ENCODE measurements around the gene SHROOM3.

SHROOM3 gene

GRCh38 chr4:76630741-76631140 is 195.7 kb downstream of the SHROOM3 start:
- no peak for DNase-seq

GRCh38 chr4:76634220-76634619 is 199.2 kb downstream of the SHROOM3 start:
- no peak for DNase-seq

DNA sequence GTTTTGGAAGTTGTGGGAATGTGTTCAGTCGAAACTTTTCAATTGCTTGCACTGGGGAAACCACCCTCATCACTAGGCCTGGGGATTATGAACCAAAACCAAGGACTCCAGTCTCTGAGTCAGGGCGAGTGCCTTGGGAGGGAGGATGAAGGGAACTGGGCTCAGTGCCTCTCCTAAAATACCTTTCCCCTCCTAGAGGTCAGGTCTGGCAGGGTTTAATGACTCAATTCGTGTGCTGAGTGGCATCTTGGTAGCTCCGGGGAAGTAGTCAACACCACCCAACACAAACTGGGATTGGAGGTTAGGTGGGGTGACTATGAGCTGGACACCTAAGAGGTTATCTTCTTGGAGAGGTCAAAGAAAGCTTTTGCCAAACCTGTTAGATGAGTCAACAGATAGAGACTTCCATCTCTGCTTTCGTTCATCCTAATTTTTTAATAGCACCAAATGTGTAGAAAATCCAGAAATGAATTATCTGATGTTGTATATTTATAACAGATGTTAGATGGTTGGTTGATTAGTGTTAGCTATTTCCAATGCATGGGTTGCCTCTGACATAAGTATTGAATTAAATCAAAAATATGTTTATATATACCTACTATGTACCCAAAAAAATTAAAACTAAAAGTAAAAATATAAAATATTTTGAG is 202.8 kb downstream of the SHROOM3 start:
- DNase-seq = no peak

DNA sequence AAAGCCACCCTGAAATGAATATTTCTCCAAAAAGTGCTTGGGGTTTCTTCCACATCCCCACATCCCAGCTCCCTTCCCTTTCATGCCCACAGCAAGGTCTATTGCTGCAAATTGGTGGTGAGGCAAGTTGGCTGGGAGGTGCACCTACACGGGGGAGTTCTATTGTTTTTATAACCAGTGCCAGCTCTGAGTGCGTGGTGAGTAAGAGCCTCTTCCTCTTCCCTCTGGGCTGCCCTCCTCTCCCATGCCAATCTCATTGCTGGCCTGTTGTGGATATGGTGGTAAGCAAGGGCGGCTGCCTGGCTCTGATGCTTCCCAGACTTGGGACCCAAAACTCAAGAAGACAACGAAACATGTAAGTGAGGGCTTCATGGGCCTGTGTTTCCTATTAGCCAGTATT is 204.3 kb downstream of the SHROOM3 start:
- DNase-seq = no peak

GRCh38 chr4:76640353-76640910 is 205.4 kb downstream of the SHROOM3 start:
- DNase-seq = peak in 1 of 2 donors; percentile 22

- no peak for DNase-seq
Measured at GRCh38 chr4:76641351-76641750, 206.3 kb downstream of the SHROOM3 start.

DNA sequence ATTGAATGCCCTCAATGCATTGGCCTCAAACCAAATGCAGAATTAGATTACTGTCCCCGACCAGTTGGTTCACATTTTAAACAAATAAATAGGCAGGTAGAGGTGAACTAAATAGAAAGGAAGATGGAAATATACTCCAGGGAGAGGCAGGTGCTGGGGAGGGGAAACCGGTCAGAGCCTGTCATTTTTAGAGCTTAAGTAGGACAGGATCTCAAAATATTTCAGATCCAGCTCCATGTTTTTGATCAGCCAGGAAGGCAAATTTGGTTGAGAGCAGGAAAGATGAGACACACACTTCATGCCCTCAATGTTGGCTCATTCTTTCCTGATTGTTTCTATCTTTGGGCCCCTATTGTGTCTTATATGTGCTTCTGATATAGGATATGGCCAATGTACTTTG is 206.7 kb downstream of the SHROOM3 start:
- DNase-seq = no peak

GRCh38 chr4:76644831-76645485 is 209.9 kb downstream of the SHROOM3 start:
- no peak for DNase-seq

DNA sequence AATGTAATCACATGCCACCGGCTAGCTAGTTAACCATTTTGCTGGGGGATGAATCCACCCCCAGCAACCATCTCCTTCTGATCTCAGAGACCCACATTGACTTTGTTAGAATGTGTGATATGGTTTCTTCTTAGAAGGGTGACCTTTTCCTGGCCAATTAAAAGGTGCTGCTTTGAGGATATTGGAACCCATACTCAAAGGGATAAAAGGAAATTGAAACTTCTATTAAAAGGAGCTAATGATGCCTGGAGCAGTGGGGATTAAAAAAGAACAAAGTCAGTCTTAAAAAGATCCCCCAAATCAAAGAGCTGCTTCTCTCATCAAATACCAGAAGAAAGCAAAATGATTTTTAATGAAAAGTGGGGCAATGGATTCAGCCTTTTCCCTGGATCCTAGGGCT is 214.1 kb downstream of the SHROOM3 start:
- DNase-seq = no peak

DNA sequence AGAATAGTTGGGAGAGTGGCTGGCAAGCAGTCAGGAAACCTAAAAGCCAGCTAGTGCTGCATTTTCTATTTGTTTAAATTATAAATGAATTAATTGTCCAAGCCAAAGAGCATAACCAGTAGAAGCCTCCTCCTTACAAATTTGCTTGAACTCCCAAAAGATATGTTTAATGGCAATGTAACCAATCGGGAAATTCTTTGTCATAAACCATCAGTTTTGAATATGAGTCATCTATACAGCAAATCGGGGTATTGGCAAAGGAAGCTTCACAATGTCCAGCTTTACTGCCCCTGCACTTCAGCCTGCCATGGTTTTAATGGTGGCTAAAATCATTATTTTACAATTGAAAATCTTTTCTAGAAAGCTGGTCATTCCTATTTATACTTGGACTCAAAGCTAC is 216.6 kb downstream of the SHROOM3 start:
- no peak for DNase-seq

GRCh38 chr4:76652389-76652788 is 217.4 kb downstream of the SHROOM3 start:
- DNase-seq = no peak

DNA sequence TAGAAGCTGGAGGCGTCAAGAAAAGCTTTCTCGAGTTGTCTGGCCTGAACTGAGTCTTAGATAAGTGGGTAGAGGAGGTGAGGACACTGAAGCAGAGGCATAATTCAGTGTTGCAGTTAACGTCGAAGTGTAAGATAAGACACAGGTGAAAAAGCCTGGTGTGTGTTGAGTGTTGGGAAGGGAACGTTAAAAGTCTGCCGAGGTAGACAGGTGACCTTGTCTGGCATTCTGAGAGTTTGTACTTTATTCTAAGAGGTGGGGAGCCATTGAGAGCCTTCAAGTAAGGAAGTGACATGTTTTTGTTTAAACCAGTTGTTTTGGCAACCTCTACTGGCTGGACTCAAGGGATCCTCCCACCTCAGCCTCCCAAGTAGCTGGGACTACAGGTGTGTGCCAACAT is 219.1 kb downstream of the SHROOM3 start:
- no peak for DNase-seq

GRCh38 chr4:76654791-76655190 is 219.8 kb downstream of the SHROOM3 start:
- no peak for DNase-seq

DNA sequence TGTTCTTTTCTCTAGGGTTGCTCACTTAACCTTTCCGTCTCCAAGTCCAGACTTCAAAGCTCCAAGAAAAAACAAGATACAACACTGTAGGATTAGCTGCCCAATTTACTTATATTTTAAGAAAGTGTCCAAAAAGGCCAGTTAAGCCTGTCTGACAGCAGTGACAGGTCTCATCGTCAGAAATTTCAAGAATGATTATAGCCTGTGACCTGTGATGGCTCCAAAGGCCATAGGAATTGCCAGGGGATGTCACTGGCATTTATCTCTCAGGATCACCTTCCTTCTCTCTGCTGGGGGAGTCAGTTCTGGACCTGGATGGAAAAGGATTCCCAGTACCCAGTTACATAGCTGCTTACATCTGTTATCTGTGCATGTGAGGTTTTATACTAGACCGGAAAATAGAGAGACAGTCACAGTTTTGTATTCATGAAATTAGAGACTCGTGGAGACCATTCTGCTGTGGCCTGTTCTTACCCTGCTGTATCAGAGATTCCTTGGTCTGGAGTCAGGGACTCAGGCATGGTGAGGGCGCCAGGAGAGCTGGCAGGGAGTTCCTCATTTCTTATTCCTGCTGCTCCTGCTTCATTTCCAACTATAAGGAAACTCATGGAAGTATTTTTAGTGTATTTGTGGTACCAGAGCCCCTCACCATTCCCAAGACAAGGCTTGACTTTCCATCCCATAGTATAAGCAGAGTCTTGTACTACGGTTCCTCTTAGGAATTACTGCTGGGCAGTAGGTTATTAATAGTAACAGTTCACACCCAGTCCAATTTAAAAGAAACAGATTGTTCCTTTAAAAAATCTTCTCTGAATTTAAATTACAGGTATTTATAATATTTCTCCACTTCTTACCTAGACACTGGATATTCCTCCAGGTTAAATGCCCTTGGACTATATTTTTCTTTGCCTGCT is 220.8 kb downstream of the SHROOM3 start:
- DNase-seq = no peak

- DNase-seq = no peak
Measured at GRCh38 chr4:76657443-76657842, 222.4 kb downstream of the SHROOM3 start.

DNA sequence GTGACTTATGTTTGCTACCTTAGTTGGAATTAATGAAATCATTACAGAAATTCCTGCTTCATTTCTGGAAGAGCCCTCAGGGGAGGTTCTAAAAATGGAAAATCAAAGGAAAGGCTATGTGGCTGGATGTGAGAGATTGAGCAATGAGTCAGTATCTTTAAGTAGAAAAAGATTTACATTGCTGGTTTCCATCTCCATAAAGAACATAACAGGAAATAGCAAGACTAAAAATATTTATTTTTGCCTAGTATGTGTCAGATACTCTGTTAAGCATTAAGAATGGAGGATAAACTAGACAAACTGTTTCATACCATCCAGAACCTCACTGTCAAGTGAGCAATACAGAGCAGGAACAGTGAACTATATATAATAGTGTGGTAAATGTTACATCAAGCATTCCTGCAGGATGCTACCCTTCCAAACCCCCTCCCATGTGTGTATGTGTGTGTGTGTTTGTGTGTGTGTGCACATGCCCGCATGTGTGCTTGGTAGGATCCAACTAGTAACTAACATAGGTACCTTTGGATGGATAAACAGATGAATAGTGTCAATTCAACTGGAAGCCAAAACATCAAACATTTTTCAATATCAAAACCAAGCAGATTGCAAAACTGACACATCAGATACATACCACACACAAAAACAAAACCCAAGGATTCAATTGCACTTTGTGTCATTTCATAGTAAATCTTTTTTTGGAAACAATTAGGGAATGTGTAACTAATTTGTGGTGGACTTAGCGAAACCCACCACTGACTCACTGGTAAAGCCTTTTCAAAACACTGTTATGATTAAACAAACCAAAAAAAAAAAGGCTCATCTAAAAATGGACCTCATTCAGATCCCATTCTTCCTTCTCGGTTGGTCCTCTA is 223.4 kb downstream of the SHROOM3 start:
- DNase-seq = no peak

DNA sequence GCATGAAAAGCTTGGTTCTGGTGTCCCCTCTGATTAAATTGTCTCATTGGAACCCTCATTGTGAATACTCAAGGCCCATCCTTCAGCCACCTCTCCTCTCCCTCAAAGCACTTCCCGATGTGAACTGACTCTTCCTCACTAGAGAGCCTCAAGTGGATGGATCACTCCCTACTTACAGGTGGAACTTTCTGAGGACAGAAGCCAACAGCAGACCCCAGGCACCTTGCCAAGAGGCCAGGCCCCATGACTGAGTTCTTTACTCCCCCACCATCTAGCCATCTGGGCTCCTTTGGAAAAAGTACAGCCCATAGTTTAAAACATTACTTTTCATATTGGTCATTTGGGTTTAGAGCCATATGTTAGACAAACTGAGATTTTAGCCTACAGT is 224.1 kb downstream of the SHROOM3 start:
- DNase-seq = no peak

GRCh38 chr4:76663824-76664223 is 228.8 kb downstream of the SHROOM3 start:
- no peak for DNase-seq

DNA sequence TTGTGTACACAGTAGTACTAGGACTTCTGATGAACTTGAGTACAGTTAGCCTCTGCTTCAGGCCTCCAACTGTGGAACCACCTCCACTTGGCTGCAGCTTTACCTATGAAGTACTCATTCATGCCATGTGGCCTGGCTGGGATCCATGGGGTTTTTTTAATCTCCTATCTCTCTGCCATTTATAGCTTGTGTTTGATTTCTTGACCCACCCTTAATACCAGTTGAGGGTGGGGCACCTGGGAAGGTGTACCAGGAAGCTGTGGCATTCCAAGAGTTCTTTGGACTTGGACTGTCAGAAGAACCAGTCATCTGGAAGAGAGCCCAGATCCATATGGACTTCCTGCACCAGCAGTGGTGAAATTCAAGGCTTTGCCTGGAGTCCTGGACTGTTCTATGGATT is 230.1 kb downstream of the SHROOM3 start:
- DNase-seq = no peak

DNA sequence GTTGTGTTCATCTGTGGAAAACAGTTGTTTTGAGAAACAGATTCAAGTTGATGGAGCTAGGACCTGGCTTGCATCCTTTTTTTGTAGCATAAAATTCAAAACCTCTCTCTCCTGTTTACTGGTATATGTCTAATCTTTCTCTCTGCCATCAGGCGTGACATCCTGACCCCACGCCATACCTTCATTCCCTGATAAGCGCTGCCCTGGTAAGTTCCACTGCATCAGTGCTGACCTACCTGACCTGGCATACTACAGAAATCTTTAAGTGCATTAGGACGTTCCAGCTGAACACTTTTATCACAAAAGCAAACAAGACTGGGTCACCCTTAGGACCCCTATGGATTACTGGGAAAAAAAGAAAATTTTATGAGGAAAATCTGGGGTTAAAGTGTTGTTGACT is 230.7 kb downstream of the SHROOM3 start:
- no peak for DNase-seq

DNA sequence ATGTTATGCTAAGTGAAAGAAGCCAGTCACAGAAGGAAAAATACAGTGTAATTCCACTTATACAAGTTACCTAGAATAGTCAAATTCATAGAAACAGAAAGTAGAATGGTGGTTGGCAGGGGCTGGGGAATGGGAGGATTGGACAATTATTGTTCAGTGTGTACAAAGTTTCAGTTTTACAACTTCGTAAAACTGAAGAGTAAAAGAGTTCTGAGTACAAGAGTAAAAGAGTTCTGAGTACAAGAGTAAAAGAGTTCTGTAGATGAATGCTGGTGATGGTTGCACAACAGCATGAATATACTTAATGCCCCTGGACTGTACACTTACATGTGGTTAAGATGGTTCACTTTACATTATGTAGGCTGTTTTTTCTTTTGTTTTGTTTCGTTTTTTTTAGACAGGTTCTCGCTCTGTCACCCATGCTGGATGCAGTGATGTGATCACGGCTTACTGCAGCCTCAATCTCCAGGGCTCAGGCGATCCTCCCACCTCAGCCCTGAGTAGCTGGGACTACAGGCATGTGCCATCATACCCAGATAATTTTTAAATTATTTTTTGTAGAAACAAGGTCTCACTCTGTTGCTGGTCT is 232.0 kb downstream of the SHROOM3 start:
- DNase-seq = no peak

GRCh38 chr4:76670631-76671030 is 235.6 kb downstream of the SHROOM3 start:
- DNase-seq = no peak
